SK-N-MC (cell line): ENCODE measurements around the gene OTX2.

Experiments used
- EZH2 ChIP-seq: fragments of 200-600 bp; sonication (generic); IDR thresholded peaks from one replicate; pipeline ENCODE4 v1.6.1; 2017; ENCODE audit warnings: antibody characterized with exemption
- FOXP2 ChIP-seq: optimal IDR thresholded peaks from 2 replicates; pipeline ENCODE3; 2011; ENCODE audit warnings: mild to moderate bottlenecking, moderate library complexity; ENCODE audit not compliant: insufficient read depth; ENCODE audit errors: extremely low read length, control extremely low read depth

- no peak for TF ChIP-seq EZH2
- no peak for TF ChIP-seq FOXP2
Measured at GRCh38 chr14:56782711-56783110, 27.6 kb downstream of the OTX2 start.
